ENCODE measurements around the gene MIOX.

DNA sequence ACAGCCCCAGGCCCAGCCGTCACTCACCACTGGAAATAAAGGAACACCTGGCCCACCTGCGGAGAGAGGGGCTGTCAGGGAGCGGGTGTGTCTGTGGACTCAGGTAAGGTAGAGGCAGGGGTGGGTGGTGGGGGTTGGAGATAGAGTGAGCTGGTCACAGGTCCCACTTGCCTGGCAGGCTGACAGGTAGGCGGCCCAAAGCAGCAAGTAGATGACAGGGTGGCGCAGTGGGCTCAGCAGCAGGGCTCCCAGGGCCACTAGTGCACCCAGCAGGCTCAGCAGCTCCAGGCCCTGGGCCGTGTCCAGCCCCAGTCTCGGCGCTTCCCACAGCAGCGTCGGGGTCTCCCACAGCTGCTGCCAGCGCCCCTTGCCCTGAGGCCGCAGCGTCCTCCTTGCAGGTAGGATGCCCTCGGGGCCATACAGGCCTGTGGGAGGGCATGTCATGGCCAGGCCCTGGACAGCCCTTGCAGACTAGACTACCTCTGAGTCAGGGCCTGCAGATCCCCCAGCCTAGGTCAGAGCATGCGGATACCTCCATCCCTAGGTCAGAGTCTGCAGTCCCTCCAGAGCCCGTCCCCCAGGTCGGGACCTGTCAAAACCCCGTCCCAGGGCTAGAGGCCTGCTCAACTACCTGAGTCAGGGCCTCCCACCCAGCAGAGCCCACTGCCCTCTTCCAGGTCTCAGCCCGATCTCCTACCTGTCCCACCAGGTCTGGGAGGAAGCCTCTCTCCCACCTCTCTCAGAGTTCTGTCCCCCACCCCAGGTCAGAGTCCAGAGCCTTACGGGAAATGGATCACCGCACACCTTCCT, 20.2 kb downstream of the MIOX start:
- TF ChIP-seq CTCF (IDR thresholded peaks at IDR 0.05) (no peak), POLR2A (IDR thresholded peaks at IDR 0.05) (no peak)
